GM21717 (cell line): ENCODE results near the gene SLC25A13.

Experiments
- ATAC-seq: cut with Tn5 transposase; IDR thresholded peaks from one replicate; pipeline ENCODE4 v1.9.1; 2021; ENCODE audit warnings: mild to moderate bottlenecking, moderate library complexity; ENCODE audit not compliant: unreplicated experiment

The SLC25A13 gene

GRCh38 chr7:96211954-96212353 is 109.9 kb downstream of the SLC25A13 start:
- no peak for ATAC-seq

GRCh38 chr7:96205665-96206064 is 116.2 kb downstream of the SLC25A13 start:
- ATAC-seq = no peak

GRCh38 chr7:96204601-96205000 is 117.3 kb downstream of the SLC25A13 start:
- no peak for ATAC-seq

- ATAC-seq = no peak
Measured at GRCh38 chr7:96203786-96204185, 118.1 kb downstream of the SLC25A13 start.

GRCh38 chr7:96202102-96202501 is 119.8 kb downstream of the SLC25A13 start:
- no peak for ATAC-seq

GRCh38 chr7:96200740-96201139 is 121.2 kb downstream of the SLC25A13 start:
- ATAC-seq = no peak

- ATAC-seq = no peak
Measured at GRCh38 chr7:96199421-96199820, 122.5 kb downstream of the SLC25A13 start.

GRCh38 chr7:96198047-96198636 is 123.8 kb downstream of the SLC25A13 start:
- no peak for ATAC-seq

- no peak for ATAC-seq
Measured at GRCh38 chr7:96196676-96197075, 125.2 kb downstream of the SLC25A13 start.

- ATAC-seq = no peak
Measured at GRCh38 chr7:96189129-96189820, 132.6 kb downstream of the SLC25A13 start.

- ATAC-seq = no peak
Measured at GRCh38 chr7:96188591-96188991, 133.3 kb downstream of the SLC25A13 start.

- no peak for ATAC-seq
Measured at GRCh38 chr7:96188174-96188581, 133.7 kb downstream of the SLC25A13 start.

- no peak for ATAC-seq
Measured at GRCh38 chr7:96187735-96188134, 134.2 kb downstream of the SLC25A13 start.

GRCh38 chr7:96184783-96185182 is 137.1 kb downstream of the SLC25A13 start:
- ATAC-seq = no peak

GRCh38 chr7:96183163-96183670 is 138.7 kb downstream of the SLC25A13 start:
- ATAC-seq = no peak

- peak; percentile 96 for ATAC-seq
Measured at GRCh38 chr7:96182424-96183158, 139.3 kb downstream of the SLC25A13 start.

- ATAC-seq = no peak
Measured at GRCh38 chr7:96181174-96181573, 140.7 kb downstream of the SLC25A13 start.

GRCh38 chr7:96179837-96180236 is 142.1 kb downstream of the SLC25A13 start:
- ATAC-seq = no peak

- no peak for ATAC-seq
Measured at GRCh38 chr7:96179341-96179740, 142.6 kb downstream of the SLC25A13 start.

GRCh38 chr7:96178581-96178980 is 143.3 kb downstream of the SLC25A13 start:
- no peak for ATAC-seq

GRCh38 chr7:96177353-96177752 is 144.5 kb downstream of the SLC25A13 start:
- no peak for ATAC-seq

- ATAC-seq = no peak
Measured at GRCh38 chr7:96174812-96175211, 147.1 kb downstream of the SLC25A13 start.
